PC-3 (cell line): Measurements from ENCODE around the gene CCNL1. TPM values are rescaled to one million over a fixed set of nuclear protein-coding genes. Genes with fewer than 3 reads are reported as not detected.

Experiments
- ATAC-seq: fragments of 200-7000 bp; cut with Tn5 transposase; 2 replicates; pipeline ENCODE4 v1.9.1; 2020; ENCODE audit warnings: mild to moderate bottlenecking, moderate library complexity
- BruUV-seq: library from RNA; stranded (reverse); fragments of 400-500 nt; replicated peaks from 2 replicates; lab custom pipeline; 2021; lab: Mats Ljungman, UMichigan
- CTCF ChIA-PET: fragments of 300-600 bp; sonication (Branson Sonifier 250); formaldehyde crosslinking; loops from one replicate; lab custom pipeline; 2022; ENCODE audit warnings: antibody characterized with exemption; lab: Charles Lee
- POLR2A ChIA-PET: fragments of 300-600 bp; sonication (Branson Sonifier 250); formaldehyde crosslinking; loops from one replicate; lab custom pipeline; 2022; ENCODE audit warnings: antibody characterized with exemption; ENCODE audit not compliant: unreplicated experiment; lab: Charles Lee
- DNase-seq: peaks from one replicate; pipeline ENCODE4 v3.0.0-alpha.2; 2015
- H2AFZ ChIP-seq: fragments of 300-600 bp; sonication (generic); 2 replicates; pipeline ENCODE4 v1.6.0; 2016; ENCODE audit warnings: antibody characterized with exemption, low read length
- H3F3A ChIP-seq: fragments of 300-600 bp; sonication (generic); one replicate; pipeline ENCODE4 v1.6.0; 2017; ENCODE audit warnings: antibody characterized with exemption, low read length, control low read depth, mild to moderate bottlenecking; ENCODE audit not compliant: unreplicated experiment
- H3K27ac ChIP-seq: fragments of 300-600 bp; sonication (generic); 2 replicates; pipeline ENCODE4 v1.5.1; 2016; ENCODE audit warnings: mild to moderate bottlenecking, low read length
- H3K27me3 ChIP-seq: fragments of 300-600 bp; sonication (generic); 2 replicates; pipeline ENCODE4 v1.6.1; 2016; ENCODE audit warnings: low read length, mixed read lengths
- H3K36me3 ChIP-seq: fragments of 300-600 bp; sonication (generic); 2 replicates; pipeline ENCODE4 v1.6.1; 2016; ENCODE audit warnings: low read depth, mixed run types, low read length, mixed read lengths
- H3K4me1 ChIP-seq: fragments of 300-600 bp; sonication (generic); 2 replicates; pipeline ENCODE4 v1.5.1; 2016; ENCODE audit warnings: low read length; ENCODE audit not compliant: insufficient read depth
- H3K4me2 ChIP-seq: fragments of 300-600 bp; sonication (generic); 2 replicates; pipeline ENCODE4 v1.6.0; 2016; ENCODE audit warnings: low read length
- H3K4me3 ChIP-seq: fragments of 300-600 bp; sonication (generic); 2 replicates; pipeline ENCODE4 v1.5.1; 2016; ENCODE audit warnings: mild to moderate bottlenecking, low read length, mixed read lengths
- H3K79me2 ChIP-seq: fragments of 300-600 bp; sonication (generic); 2 replicates; pipeline ENCODE4 v1.6.1; 2017; ENCODE audit warnings: low read length, mixed read lengths
- H3K9ac ChIP-seq: fragments of 300-600 bp; sonication (generic); 2 replicates; pipeline ENCODE4 v1.6.0; 2016; ENCODE audit warnings: mild to moderate bottlenecking, low read length
- H3K9me2 ChIP-seq: fragments of 300-600 bp; sonication (generic); replicated peaks from 2 replicates; pipeline ENCODE4 v1.6.1; 2016; ENCODE audit warnings: mixed run types, low read length, mixed read lengths
- H3K9me3 ChIP-seq: fragments of 300-600 bp; sonication (generic); 2 replicates; pipeline ENCODE4 v1.6.1; 2016; ENCODE audit warnings: low read length, mixed read lengths
- H4K20me1 ChIP-seq: fragments of 300-600 bp; sonication (generic); 2 replicates; pipeline ENCODE4 v1.6.1; 2016; ENCODE audit warnings: low read length, mixed read lengths
- CTCF ChIP-seq: fragments of 300-600 bp; sonication (generic); conservative IDR thresholded peaks from 2 replicates; pipeline ENCODE4 v1.5.1; 2017; ENCODE audit warnings: antibody characterized with exemption, low read depth, mild to moderate bottlenecking, low read length
- EZH2 ChIP-seq: fragments of 300-600 bp; sonication (generic); IDR thresholded peaks from one replicate; pipeline ENCODE4 v1.6.1; 2017; ENCODE audit warnings: antibody characterized with exemption, mild to moderate bottlenecking, low read length; ENCODE audit not compliant: unreplicated experiment
- EZH2phosphoT487 ChIP-seq: fragments of 300-600 bp; sonication (generic); IDR thresholded peaks from 2 replicates; pipeline ENCODE4 v1.6.1; 2018; ENCODE audit warnings: mild to moderate bottlenecking, antibody characterized with exemption, low read length, borderline replicate concordance
- intact Hi-C: fragments of 100-400 bp; cut with micrococcal nuclease; formaldehyde crosslinking; loops from 2 replicates; pipeline ENCODE4 v1.9.0; 2023
- total RNA-seq: library from RNA; depleted of rRNA; stranded (reverse); fragments of >200 nt; gene quantifications from 2 replicates; pipeline ENCODE4 v1.2.3, GENCODE V29; 2014

CCNL1 gene
- total RNA-seq, 1 experiment from 2014 or later: 231 TPM

DNA sequence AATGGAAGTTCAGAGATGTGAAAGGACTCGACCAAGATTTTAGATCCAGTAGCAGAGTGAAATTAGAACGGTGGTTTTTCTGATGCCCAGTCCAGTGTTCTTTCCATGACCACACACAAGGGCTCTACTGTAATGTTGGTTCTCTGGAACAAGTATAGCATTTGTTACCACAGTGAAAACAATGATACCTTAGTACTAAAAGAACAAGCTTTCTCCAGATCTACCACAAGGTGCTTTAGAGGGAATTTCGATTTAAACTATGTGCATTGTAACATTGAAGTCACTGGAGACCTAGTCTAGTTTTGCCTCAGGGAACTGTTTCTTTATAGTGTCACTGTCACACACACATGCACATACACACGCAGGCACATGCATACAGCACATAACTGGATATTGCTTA, 12.8 kb upstream of the CCNL1 start:
- ATAC-seq: no peak
- Histone ChIP-seq H3K4me2 (no peak overlapping the region), H3K9ac (no peak overlapping the region), H4K20me1 (no peaks in the 10 kb centered on the region), H3K27me3 (no peaks in the 10 kb centered on the region), H3K4me1 (peaks cover 15% of the 10 kb centered on the region), H3K4me3 (no peak overlapping the region), H3K79me2 (peaks cover 25% of the 10 kb centered on the region), H3K9me2 (no peaks in the 10 kb centered on the region), H3K9me3 (no peaks in the 10 kb centered on the region), H2AFZ (no peak overlapping the region), H3K27ac (no peak overlapping the region), H3K36me3 (no peaks in the 10 kb centered on the region), H3F3A (no peaks in the 10 kb centered on the region)
- TF ChIP-seq CTCF (no peak), EZH2phosphoT487 (no peak), EZH2 (no peak)
- POLR2A ChIA-PET: interaction anchor here (0.6 kb wide), 1 partner anchor 17 kb away, joined by 3 read pairs; no protein-coding TSS in a partner anchor
- BruUV-seq: no TSS peak
- intact Hi-C loops: no loop called here
- no peak for DNase-seq
- CTCF ChIA-PET: no interaction called here

DNA sequence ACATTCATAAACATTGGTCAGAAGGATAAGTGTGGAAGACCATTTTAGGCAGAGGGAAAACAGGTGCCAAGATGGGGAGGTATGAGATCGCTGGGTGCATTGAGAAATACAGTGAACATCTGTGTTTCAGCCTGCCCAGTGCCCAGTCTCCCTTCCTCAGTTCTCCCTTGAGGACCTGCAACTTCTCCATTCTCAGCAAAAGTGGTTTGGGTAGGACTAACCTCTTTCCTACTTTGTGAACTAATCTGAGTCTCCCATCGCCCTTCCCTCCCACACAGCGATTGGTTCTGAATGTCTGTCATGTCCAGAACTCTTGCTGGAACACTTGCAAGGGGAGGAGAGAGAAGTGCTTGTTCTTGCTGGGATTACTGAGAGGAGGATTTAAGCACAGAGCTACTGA, 10.9 kb upstream of the CCNL1 start:
- BruUV-seq: no TSS peak
- no peaks in the 10 kb centered on the region for H3K9me2 ChIP-seq
- no peaks in the 10 kb centered on the region for H3K9me3 ChIP-seq
- TF ChIP-seq CTCF (no peak), EZH2phosphoT487 (no peak), EZH2 (no peak)
- H3K9ac ChIP-seq: no peak overlapping the region
- H3K4me2 ChIP-seq: no peak overlapping the region
- ChIA-PET CTCF (no interaction called here), POLR2A (no interaction called here)
- H2AFZ ChIP-seq: 0 out of 2 replicates have a peak overlapping the region, but pooled peaks have one; percentile 14
- intact Hi-C loops: no loop called here
- DNase-seq (no peak), ATAC-seq (no peak)
- peaks cover 7% of the 10 kb centered on the region for H3K4me1 ChIP-seq
- H3K4me3 ChIP-seq: no peak overlapping the region
- no peaks in the 10 kb centered on the region for H4K20me1 ChIP-seq
- no peaks in the 10 kb centered on the region for H3K36me3 ChIP-seq
- no peaks in the 10 kb centered on the region for H3K27me3 ChIP-seq
- no peaks in the 10 kb centered on the region for H3F3A ChIP-seq
- H3K27ac ChIP-seq: no peak overlapping the region
- peaks cover 7% of the 10 kb centered on the region for H3K79me2 ChIP-seq

DNA sequence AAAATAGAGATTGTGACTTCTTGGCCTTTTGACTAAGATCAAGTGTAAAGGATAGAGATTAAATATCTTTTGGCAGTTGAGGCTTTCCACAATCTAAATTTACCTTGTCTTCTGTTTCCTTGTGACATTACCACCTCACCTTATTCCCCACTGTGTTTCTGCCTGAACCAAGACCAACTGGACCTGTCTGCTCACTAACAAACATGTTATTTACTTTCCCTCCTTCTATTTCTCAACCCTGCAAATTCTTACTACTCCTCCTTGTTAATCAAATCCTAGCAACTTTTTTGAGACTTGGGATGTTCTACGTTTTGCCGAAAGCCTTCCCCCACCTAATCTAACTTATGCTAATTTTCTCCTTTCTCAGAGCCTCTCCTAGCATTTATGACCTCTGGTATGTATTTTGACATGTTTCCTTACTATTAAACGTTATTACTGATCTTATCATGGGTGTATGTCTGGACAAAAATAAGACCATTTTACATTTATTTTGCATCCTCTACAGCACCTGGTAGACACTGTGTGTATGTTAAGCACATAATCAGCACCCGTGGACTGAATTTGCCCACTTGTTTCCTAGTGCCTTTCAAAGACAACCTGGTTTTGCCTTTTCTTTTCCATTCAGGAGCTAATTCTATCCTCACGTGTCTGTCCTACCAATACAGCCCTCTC, 7.6 kb upstream of the CCNL1 start:
- Histone ChIP-seq H3K4me3 (no peak overlapping the region), H3K27ac (no peak overlapping the region), H3K9me2 (no peaks in the 10 kb centered on the region), H3K27me3 (no peaks in the 10 kb centered on the region), H3K9ac (no peak overlapping the region), H3K79me2 (no peaks in the 10 kb centered on the region), H3F3A (no peaks in the 10 kb centered on the region), H3K4me1 (no peaks in the 10 kb centered on the region), H3K4me2 (no peak overlapping the region), H4K20me1 (no peaks in the 10 kb centered on the region), H2AFZ (0 out of 2 replicates have a peak overlapping the region, but pooled peaks have one; percentile 17), H3K9me3 (no peaks in the 10 kb centered on the region), H3K36me3 (no peaks in the 10 kb centered on the region)
- no TSS peak for BruUV-seq
- no peak for DNase-seq
- intact Hi-C loops: no loop called here
- ChIA-PET CTCF (no interaction called here), POLR2A (no interaction called here)
- no peak for ATAC-seq
- TF ChIP-seq EZH2: no peak
- TF ChIP-seq EZH2phosphoT487: no peak
- TF ChIP-seq CTCF: no peak
